ENCODE measurements around the gene TM9SF4.
A peak's percentile ranks its signal among the peaks of the same experiment; 100 is the strongest.
"Not testable (repeated sequence)": the region's sequence is repeated elsewhere in the genome, so short reads cannot be mapped to it uniquely, and the experiment has no call there.

The TM9SF4 gene

DNA sequence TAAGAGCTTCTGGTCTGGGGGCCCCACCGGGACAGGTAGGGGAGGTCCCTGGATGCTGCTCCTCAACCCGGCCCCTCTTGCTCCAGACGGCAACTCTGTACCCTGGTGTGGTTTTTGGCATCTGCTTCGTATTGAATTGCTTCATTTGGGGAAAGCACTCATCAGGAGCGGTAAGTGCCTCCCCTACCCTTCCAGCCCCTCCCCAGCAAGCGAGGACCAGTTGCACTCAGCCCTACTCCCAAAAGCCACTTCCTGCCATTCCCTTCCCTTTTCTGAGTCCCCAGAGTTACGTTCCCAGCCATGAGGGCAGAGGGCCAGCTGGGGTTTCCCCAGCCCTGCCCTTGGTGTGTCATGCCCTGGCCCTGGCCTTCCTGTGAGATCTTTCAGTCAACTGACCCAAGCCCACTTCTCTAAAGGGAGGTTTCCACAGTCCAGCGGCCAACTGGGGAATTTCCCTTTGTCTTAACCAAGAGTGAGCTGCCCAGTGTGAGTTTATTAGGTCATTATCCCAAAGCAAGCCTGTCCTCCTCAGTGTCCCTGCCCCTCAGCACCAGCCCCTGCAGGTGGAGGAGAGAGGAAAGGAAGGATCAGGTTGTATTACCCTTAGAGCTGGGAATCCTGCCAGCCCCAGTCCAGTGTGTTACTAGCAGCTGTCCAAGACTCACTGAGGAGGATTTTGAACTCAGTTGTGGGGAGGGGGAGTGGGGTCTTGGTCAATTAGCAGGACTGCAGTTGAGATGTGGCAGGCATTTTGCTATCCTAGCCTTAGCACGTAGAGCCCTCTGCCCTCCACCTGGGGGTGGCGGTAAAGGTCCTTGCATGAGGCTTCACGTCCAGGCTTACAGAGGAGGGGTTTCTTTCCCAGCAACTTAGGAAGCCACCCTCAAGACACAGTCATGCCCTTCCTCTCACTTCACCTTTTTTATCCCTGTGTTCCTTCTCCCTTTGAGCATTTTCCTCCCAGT, 45.8 kb downstream of the TM9SF4 start:
- no peak for DNase-seq (ENCODE audit: low read depth, low spot score)

DNA sequence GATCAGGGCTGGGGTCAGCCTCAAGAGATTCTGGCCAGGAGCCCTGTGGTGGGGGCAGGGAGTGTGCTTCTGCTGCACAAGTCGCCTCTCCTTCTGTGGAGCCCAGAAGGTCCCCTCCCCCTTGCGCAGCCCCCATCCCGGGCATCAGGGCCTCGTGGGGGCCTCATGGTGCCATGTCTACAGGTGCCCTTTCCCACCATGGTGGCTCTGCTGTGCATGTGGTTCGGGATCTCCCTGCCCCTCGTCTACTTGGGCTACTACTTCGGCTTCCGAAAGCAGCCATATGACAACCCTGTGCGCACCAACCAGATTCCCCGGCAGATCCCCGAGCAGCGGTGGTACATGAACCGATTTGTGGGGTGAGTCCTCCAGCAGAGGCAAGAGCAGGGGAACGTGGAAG, 48.1 kb downstream of the TM9SF4 start:
- DNase-seq (ENCODE audit: low read depth, low spot score) = no peak

DNA sequence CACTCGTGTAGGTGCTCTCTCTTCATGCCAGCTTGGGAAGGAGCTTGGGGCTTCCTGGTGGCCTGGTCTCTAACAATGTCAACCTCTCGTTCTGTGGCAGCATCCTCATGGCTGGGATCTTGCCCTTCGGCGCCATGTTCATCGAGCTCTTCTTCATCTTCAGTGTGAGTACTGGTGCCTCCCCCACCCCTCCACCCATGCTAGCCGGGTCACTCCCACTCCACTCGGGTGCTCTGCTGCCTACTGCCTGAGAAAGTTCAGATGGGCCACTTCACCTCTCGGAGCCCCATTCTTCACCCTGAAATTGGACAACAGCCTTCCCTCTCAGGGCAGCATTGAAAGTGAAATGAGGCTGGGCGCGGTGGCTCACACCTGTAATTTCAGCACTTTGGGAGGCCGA, 48.8 kb downstream of the TM9SF4 start:
- DNase-seq (ENCODE audit: low read depth, low spot score) = no peak

DNA sequence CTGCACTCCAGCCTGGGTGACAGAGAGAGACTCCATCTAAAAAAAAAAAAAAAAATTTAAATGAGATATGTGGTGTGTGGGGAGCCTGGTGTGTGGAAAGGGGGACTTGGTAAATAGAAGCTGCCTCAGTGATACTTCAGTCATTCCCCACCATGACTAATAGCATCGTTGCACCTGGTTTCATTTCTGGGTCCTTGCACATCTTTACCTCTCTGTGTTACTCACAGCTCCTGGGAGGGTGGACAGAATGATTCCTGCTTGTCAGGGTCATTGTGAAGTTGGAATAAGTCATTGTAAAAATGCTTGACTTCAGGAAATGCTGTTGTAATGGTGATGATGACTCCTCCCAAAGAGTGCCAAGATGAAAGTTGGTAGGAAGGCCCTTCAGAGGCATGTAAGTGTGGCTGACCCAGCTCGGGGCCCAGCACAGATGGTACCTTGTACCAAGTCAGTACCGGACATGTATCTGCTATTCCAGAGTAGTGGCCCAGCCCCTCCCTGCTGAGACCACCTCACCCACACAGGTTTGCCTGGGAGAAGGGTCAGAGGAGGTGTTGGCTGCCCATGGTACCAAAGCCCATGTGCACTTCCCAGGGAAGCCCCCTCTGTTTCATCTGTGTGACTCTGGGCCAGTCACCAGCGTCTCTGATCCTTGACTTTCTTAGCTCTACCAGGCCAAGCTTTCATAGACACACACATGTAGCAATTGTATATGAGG, 49.6 kb downstream of the TM9SF4 start:
- DNase-seq (ENCODE audit: low read depth, low spot score) = no peak

DNA sequence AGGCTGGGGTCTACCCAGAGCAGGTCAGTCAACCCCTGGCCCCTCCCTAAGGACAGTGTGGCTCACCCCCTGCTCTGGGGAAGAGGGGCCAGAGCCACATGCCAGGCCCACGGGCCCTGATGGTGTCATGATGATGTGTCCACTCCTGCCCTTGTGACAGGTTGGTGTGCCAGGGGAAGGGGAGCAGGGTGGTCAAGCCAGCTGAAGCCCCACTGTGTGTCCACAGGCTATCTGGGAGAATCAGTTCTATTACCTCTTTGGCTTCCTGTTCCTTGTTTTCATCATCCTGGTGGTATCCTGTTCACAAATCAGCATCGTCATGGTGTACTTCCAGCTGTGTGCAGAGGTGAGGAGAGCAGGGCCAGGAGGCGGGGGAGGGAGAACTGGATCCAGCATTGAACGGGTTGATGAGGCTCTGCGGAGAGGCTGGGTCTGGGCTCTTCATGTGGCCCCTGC, 50.3 kb downstream of the TM9SF4 start:
- no peak for DNase-seq (ENCODE audit: low read depth, low spot score)

DNA sequence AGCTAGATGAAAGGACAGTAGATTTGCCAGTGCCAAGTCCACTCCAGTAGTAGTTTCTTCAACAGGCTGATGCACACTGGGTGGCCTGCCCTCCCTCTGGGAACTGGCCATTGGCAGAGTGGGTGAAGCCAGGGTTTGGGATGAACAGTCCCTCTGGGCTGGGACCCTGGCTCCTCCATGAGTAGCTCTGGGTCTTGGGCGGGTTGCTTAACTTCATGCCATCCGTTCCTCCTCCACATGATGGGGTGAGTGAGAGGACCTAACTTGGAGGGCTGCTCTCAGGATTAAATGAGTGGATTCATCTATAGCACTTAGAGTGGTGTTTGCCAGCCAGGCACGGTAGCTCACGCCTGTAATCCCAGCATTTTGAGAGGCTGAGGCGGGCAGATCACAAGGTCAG, 50.8 kb downstream of the TM9SF4 start:
- no peak for DNase-seq (ENCODE audit: low read depth, low spot score)

DNA sequence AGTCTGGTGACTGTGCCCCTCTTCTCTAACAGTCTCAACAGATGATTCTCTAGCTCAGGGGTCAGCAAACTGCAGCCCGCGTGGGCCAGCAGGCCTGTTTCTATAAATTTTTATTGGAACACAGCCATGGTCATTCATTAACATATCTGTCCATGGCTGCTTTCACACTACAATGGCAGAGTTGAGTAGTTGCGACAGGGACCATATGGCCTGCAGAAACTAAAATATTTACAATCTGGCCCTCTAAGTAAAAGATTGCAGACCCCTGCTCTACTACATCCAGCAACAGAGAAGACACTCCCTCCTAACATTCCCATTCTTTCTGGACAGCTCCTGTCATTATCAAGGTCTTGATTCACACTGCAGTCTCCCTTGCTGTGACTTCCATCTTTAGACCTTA, 52.8 kb downstream of the TM9SF4 start:
- DNase-seq (ENCODE audit: low read depth, low spot score) = no peak

DNA sequence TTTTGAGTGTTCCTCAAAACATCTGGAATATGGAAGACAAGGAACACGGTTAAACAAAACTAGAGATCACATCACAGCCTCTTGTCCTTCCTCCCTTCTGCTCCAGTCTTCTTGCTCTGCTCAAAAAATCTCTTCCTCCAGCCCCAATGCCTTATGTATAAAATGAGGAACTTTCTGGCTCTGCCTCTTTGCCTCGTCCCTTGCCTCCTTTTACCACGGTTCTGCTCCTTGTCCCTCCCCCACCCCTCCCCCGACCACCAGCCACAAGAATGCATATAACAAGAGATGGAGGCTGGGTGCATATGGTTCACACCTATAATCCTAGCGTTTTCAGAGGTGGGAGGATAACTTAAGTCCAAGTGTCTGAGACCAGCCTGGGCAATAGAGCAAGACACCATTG, 54.4 kb downstream of the TM9SF4 start:
- no peak for DNase-seq (ENCODE audit: low read depth, low spot score)

DNA sequence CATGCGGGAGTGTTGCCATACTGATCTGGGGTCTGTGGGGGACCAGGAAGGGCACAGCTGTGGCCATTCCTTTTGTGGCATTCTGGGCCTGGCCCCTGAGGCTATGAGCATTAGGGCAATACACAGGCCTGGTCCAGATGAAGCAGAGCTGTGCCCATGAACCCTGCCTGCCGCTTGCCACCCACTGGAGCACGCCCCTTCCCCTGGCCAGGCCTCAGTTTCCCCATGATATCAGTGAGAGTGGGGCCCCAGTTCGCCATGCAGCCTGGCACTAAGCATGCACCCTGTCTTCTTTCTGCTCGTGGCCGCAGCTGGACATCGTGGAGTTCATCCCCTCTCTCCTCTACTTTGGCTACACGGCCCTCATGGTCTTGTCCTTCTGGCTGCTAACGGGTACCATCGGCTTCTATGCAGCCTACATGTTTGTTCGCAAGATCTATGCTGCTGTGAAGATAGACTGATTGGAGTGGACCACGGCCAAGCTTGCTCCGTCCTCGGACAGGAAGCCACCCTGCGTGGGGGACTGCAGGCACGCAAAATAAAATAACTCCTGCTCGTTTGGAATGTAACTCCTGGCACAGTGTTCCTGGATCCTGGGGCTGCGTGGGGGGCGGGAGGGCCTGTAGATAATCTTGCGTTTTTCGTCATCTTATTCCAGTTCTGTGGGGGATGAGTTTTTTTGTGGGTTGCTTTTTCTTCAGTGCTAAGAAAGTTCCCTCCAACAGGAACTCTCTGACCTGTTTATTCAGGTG, 55.6 kb downstream of the TM9SF4 start:
- peak; percentile 31 for DNase-seq (ENCODE audit: low read depth, low spot score)

DNA sequence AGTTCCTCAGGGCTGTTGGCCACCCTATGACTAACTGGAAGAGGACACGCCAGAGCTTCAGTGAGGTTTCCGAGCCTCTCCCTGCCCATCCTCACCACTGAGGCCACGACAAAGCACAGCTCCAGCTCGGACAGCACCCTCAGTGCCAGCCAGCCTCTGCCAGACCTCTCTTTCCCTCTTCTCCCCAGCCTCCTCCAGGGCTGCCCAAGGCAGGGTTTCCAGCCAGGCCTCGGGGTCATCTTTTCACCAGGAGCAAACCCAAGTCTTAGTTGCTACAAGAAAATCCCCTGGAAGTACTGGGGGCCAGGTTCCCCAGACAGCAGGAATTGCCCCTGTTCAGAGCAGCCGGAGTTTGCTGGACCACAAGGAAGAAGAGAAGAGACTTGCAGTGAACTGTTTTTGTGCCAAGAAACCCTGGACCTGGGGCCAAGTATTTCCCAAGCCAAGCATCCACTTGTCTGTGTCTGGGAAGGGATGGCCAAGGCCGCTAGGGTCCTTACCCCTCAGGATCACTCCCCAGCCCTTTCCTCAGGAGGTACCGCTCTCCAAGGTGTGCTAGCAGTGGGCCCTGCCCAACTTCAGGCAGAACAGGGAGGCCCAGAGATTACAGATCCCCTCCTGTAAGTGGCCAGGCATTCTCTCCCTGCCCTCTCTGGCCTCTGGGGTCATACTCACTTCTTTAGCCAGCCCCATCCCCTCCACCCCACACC, 56.5 kb downstream of the TM9SF4 start:
- no peak for DNase-seq (ENCODE audit: low read depth, low spot score)

DNA sequence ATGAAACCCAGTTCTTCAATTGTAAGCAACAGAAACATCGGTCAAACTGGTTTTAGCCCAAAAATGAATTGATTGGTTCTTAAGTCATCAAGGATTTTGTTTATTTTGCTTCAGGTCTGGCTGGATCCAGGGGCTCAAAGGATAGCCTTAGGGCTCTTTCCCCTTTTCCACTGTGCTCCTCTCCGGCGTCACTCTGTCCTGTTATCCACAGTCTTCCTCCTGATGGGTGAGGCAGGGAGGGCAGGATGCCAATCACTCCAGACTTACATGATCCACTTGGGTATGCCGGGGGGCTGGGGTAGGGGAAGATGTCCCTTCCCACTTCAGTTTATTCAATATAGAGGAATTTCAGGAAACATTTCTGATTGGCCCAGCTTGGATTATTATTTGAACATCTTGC, 58.0 kb downstream of the TM9SF4 start:
- DNase-seq (ENCODE audit: low read depth, low spot score) = no peak

DNA sequence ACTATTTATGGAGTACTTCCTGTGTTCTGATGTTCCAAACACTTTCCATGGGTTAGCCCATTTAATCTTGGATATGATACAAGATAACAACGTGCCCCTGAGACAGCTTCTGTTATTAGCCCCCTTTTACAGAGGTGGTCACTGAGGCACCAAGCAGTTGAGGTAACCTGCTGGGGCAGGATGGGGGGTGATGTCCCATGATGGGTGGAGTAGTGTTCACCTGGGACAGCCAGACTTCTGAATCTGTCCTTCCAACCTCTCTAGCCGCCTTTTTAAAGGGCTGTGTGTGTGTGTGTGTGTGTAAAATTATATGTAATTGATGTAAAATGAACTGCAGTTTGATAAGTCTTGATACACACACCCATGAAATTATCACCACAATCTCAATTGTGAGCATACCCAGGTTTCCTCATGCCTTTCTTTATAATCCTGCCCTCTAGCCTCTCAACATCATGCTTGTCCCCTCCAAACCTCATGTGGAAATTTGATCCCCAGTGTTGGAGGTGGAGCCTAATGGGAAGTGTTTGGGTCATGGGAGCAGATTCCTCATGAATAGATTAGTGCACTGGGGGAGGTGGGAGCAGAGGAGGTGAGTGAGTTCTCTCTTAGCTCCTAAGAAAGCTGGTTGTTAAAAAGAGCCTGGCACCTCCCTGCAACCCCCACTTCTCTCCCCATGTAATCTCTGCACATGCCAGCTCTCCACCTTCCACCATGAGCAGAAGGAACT, 58.8 kb downstream of the TM9SF4 start:
- no peak for DNase-seq (ENCODE audit: low read depth, low spot score)

DNA sequence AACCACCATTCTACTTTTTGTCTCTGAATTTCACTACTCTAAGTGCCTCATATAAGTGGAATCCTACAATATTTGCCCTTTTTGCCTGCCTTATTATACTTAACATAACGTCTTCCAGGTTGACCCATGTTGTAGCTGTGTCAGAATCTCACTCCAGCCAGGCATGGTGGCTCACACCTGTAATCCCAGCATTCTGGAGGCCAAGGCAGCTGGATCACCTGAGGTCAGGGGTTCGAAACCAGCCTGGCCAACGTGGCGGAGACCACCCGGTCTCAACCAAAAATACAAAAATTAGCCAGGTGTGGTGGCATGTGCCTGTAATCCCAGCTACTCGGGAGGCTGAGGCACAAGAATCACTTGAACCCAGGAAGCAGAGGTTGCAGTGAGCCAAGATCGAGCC, 68.2 kb downstream of the TM9SF4 start:
- DNase-seq (ENCODE audit: low read depth, low spot score) = not testable (repeated sequence)

DNA sequence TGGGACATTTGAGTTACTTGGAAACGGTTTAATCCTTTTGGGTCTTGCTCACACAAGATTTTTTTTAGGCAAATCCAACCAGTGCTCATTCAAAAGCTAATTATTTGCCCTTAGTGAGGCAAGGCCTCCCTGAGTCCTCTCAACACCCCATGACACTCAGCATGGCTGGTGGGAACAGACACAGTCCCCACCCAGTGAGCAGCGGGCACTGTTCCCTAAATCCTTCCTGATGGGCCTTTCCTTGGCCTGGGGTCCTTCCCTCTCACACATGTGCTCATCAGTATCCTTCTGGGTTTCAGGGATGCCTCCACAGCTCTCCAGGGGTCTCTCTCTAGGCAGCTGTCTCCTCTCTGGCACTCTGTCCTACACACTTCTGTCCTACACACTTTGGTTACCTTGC, 70.0 kb downstream of the TM9SF4 start:
- DNase-seq (ENCODE audit: low read depth, low spot score) = no peak

DNA sequence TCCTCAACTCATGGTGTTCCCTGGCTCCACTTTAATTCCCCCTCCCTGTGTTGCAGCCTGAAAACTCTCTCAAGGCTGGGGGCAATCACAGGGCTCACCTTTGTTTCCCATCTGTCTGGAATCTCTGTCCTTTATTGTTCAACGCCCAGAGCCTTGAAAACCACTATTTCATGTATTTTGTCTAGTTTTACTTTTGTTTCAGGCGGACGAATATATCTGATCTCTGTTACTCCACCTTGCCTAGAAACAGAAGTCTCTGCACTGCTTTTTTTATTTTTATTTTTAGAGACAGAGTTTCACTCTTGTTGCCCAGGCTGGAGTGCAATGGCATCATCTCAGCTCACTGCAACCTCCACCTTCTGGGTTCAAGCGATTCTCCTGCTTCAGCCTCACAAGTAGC, 70.4 kb downstream of the TM9SF4 start:
- DNase-seq (ENCODE audit: low read depth, low spot score) = no peak

DNA sequence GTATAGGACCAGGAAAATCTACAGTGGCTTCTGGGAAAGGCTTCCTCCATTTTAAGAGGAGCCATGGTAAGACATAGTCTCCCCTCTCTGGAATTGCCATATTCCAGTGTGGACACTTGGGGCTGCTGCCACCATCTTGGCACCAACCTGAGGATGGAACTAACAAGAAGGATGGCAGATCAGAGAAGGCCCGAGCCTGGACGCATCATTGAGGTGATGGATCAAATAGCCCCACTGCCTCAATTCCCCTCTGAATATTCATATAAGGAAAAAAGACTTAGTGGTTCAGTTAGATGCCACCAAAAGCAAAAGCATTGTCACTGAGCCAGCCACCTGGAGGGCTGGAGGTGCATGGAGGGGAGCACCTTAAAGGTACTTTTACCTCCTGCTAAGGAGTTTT, 72.1 kb downstream of the TM9SF4 start:
- DNase-seq (ENCODE audit: low read depth, low spot score) = no peak

DNA sequence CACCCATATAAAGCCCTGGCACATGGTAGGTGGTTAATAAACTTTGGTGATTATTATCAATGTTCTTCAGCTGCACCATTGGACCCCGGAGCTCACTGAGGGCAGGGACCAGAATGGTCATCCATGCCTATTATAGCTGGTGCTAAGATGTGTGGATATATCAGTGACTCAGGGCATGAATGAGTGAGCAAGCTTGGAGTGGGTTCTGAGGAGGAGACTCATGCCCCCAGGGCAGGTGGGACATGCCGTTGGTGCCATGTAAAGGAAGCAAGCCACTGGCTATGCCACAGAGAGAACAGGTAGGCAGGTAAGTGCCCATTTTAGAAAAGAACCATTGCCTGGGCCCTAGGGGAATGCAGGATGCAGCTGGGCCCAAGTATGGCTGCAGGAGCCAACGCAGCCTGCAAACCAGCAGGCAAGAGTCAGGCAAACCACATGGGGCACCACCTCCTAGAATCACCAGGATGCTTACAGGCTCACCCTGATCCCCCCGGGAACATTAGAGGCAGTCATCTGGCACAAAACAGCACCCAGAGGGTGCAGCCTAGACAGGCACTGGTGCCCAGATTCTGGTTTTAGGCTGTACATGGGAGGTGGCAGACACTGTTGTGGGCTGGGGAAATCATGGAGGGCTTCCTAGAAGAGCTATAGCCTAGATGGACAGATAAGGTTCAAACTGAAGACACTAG, 74.6 kb downstream of the TM9SF4 start:
- no peak for DNase-seq (ENCODE audit: low read depth, low spot score)

DNA sequence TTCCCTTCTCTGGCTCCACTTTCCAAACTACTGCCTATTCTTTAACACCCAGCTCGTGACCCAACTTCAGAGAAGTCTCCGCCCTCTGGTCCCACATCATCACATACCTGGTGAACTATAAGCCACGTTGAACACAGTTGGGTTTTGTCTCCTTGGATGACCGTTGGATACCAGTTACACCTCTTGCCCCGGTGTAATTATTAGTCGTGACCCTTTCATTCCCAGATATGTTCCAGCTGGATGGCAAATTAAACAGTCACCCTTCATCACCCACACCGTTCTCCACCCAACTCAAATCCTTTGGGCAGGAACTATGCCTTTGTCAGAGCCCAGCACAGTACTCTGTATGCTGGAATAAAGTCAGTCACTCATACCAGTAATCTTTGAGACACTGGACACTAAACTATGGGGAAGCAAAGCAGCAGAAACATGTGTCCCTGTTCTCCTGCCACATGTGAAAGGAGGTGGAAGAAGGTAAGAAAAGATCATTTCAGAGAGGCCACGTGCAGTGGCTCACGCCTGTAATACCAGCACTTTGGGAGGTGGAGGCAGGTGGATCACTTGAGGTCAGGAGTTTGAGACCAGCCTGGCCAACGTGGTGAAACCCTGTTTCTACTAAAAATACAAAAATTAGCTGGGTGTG, 75.6 kb downstream of the TM9SF4 start:
- no peak for DNase-seq (ENCODE audit: low read depth, low spot score)

DNA sequence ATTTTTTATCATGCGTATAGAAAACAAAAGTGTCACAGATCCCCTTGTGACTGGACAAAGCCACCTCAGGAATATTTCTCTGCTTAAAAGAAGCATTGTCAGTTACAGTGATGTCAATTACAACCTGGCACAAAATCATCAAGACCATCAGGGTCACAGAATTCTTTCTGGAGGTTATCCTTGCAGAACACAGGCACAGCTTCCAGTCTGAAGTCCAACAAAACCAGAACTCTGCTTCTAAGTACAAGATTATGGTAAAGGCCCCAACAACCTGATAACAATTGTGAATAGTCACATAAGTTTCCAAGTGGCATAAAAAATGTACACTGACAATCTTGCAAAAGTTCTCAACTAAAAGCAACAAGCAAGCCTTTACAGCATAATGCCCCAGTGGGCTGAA, 77.0 kb downstream of the TM9SF4 start:
- no peak for DNase-seq (ENCODE audit: low read depth, low spot score)

Measured in smooth muscle cell of the brain vasculature (primary cell).